Measurements from ENCODE around the gene STARD13.
A peak's percentile ranks its signal among the peaks of the same experiment; 100 is the strongest.
"Not testable (repeated sequence)": the region's sequence is repeated elsewhere in the genome, so short reads cannot be mapped to it uniquely, and the experiment has no call there.

The STARD13 gene

GRCh38 chr13:33178209-33178840 lies 107.2 kb downstream of the STARD13 start:
- DNase-seq (ENCODE audit: low read depth), result no peak

DNA sequence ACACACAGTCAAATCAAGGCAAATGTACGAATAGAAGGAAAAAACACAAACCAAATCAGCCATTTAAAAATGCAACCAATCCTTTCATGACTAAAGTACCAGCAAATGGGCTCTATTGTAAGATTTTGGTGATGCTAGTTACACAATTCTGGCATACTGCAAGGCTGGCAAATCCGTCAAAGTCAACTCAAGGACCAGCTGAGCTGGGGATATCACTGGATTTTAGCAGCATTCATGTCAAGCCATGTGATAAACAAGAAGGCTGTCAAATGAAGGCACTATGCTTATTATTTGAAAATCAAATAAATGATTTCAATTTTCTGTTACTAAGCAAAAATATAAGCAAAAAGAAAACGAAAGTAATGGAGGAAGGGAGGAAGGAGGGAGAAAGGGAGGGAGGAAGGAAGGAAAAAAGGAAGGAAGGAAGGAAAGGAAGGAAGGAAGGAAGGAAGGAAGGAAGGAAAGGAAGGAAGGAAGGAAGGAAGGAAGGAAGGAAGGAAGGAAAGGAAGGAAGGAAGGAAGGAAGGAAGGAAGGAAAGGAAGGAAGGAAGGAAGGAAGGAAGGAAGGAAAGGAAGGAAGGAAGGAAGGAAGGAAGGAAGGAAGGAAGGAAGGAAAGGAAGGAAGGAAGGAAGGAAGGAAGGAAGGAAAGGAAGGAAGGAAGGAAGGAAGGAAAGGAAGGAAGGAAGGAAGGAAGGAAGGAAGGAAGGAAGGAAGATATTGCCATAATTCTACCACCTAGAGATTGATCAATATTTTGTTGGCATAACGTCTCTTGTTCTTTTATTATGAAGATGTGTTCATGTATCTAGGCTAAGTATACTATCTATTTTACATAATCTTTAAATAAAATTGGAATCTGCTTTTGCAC lies 108.0 kb downstream of the STARD13 start:
- DNase-seq (ENCODE audit: low read depth), result not testable (repeated sequence)

DNA sequence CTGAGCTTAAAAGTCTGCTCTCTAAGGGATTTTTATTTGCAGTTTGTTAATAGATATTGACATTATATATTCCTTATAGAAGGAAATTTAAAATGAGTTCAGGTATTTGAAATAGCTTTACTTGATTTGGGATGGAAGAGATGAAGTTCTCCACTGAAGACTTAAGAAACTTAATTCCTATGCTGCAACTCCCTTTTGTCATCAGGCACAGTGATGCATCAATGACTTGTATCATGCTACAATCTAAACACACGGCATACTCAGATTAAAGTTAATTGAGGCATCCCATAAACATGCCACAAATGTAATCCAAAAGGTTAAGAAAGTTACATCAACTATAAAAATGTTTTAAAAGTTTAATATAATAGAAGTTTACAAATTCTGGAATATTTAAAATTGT lies 109.0 kb downstream of the STARD13 start:
- no peak for DNase-seq (ENCODE audit: low read depth)

- no peak for DNase-seq (ENCODE audit: low read depth)
Observed at GRCh38 chr13:33175991-33176390, 109.6 kb downstream of the STARD13 start.

- DNase-seq (ENCODE audit: low read depth), result no peak
Observed at GRCh38 chr13:33174931-33175330, 110.6 kb downstream of the STARD13 start.

DNA sequence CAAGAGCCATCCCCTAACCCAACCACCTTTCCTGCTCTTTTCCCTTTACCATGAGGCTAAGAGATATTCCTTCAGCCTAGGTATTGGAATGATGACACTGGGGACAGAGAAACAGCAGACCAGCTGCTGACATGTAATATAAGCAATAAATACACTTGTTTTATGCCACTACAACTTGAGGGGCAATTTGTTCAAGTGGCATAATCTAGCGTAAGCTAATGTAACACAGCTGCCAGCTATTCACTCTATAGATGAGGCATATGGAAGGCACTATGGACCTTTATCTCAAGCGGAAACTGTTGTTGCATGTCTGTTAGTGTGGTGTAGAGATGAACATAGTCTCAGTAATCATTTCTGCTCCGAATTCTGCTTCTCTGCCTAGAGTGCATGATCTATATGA lies 111.1 kb downstream of the STARD13 start:
- no peak for DNase-seq (ENCODE audit: low read depth)

DNA sequence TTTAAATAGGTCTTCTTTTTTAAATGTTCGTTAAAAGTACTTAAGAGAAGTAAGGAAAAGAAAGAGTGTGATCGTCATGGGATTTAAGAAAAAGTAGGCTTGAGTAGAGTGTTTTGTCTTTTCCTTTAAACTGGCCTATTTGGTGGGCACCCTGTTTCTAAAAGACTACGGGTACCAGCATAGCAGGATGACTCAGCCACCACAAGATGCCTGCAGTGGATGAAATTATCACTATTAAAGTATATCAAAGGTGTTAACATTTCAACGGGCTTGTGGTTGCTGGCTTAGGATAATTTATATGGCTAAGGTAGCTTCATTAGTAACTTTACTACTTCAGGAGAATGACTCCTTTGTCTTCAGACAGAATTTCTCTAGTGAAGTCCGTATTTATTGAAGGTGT lies 112.6 kb downstream of the STARD13 start:
- DNase-seq (ENCODE audit: low read depth), result no peak

DNA sequence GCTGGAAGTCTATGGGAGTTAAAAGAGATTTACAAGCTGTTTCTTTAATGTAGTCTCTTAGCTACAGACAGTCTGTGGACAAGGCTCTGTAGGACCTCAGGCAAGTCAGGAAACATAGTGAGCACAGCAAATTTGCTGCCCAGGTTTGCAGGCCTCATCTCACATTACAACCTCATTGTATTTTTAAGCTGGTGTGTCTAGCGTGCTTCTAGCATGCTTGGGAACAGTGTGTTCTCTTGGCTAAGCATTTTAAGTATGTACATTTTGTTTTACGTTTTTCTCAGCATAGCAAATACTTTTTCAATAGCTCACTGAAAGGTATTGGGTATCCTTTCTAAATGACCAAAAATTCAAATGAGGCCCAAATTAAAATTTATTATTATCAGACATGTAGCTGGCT lies 113.2 kb downstream of the STARD13 start:
- DNase-seq (ENCODE audit: low read depth), result no peak

DNA sequence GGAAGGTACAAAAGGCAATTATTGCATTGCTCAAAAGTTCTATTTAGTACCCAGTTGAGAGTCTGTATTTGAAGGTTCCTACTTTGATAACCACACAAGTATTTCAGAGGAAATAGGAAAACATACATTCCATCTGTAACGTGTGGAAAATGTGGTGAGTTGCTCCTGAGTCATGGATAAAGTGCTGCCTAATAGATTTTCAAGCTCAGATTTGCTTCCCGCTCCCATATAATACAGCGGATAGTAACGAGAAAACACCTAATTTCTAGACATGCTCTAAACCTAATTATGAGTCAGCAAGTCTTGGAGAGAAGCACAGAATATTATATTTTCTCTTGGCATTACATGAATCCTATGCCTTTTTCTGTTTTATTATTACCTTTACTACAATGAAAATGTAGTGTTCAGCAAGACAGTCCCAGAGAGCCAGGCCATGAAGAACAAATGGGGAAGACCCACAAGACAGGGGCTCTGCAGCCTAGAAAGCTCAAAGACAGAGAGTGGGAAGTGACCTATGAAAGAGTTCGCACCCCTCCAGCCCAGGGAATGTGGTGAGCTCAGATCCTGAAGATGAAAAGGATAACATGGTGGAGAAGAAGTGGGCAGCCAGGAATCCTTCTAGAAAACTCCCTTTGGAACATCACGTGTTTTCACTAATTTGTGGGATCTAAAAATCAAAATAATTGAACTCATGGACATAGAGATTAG lies 116.1 kb downstream of the STARD13 start:
- DNase-seq (ENCODE audit: low read depth), result peak; percentile 48

- no peak for DNase-seq (ENCODE audit: low read depth)
Observed at GRCh38 chr13:33168321-33168960, 117.1 kb downstream of the STARD13 start.

- DNase-seq (ENCODE audit: low read depth), result no peak
Observed at GRCh38 chr13:33167491-33167890, 118.1 kb downstream of the STARD13 start.

DNA sequence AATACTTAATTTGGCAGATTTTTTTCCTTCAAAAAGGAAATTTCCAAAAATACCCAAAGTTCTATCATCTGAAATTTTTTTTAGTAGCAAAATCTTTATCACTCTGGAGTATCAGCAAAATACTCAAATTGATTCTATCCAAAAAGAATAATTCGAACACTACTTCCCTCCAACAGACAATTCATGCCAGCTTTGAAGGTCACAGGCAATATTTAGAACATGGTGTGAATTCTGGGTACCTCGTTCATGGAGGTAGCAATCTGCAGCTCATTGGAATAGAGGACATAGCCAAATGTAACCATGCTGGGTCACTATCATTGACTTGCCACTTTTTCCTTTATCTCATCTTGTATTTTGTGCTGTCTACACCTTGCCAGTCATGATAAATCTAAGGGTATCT lies 119.8 kb downstream of the STARD13 start:
- DNase-seq (ENCODE audit: low read depth), result no peak

GRCh38 chr13:33164331-33164730 lies 121.2 kb downstream of the STARD13 start:
- no peak for DNase-seq (ENCODE audit: low read depth)

DNA sequence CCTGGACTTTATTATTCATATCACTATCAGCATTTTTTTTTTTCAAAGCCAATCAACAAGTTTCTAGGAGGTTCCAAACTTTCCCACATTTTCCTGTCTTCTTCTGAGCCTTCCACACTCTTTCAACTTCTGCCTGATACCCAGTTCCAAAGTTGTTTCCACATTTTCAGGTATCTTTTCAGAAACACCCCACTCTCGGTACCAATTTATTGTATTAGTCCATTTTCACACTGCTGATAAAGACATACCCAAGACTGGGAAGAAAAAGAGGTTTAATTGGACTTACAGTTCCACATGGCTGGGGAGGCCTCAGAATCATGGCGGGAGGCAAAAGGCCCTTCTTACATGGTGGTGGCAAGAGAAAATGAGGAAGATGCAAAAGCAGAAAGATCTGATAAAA lies 122.8 kb downstream of the STARD13 start:
- DNase-seq (ENCODE audit: low read depth), result not testable (repeated sequence)

GRCh38 chr13:33158816-33159215 lies 126.7 kb downstream of the STARD13 start:
- no peak for DNase-seq (ENCODE audit: low read depth)

GRCh38 chr13:33158271-33158670 lies 127.3 kb downstream of the STARD13 start:
- no peak for DNase-seq (ENCODE audit: low read depth)

GRCh38 chr13:33154911-33155310 lies 130.6 kb downstream of the STARD13 start:
- DNase-seq (ENCODE audit: low read depth), result no peak

GRCh38 chr13:33153421-33154404 lies 131.8 kb downstream of the STARD13 start:
- DNase-seq (ENCODE audit: low read depth), result no peak

DNA sequence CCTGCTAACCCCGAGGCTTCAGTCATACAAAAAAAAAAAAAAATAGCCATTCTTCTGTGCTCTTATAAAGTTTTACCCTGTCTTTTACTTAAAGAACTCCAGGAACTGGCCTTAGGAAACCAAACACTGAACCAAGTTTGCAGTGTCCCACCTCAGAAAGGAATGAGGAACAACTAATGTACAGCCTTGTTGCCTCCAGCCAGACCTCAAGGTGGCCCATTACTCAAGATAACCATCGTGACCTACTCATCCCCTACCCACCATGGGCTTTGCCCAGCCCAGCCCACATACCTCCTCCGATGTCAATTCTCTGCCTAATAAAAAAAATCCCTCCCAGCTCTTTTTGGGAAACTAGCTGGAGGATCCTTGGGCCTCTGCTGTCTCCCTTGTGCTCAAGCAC lies 133.2 kb downstream of the STARD13 start:
- DNase-seq (ENCODE audit: low read depth), result no peak

DNA sequence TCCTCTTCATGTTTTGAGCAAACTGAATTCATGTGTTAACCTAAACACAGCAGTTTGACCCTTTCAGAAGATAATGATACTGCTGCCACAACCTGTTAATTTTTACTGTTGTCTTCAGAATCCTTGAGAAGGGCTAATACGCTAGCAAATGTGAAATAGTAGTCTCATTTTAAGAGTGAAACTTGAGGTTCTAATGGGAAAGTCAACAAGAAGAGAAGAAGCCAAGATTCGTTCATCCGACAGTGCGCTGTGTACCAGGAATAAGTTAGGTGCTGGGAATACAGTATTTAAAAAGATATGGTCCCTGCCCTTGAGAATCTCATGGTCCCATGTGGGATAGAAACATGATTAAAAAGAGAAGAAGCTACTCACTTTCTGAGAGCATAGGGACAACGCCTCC lies 134.9 kb downstream of the STARD13 start:
- no peak for DNase-seq (ENCODE audit: low read depth)

GRCh38 chr13:33150126-33150525 lies 135.4 kb downstream of the STARD13 start:
- no peak for DNase-seq (ENCODE audit: low read depth)
